GDM1 (cell line): ENCODE data around the gene PLEKHG4.

Experiments
- DNase-seq: peaks from one replicate; lab custom pipeline; 2025; lab: John Stamatoyannopoulos, UW

The PLEKHG4 gene

GRCh38 chr16:67284699-67285646 lies 5.6 kb downstream of the PLEKHG4 start:
- DNase-seq, result no peak

GRCh38 chr16:67286441-67287235 lies 7.3 kb downstream of the PLEKHG4 start:
- no peak for DNase-seq

GRCh38 chr16:67287960-67288359 lies 8.6 kb downstream of the PLEKHG4 start:
- DNase-seq, result no peak

GRCh38 chr16:67291461-67291860 lies 12.1 kb downstream of the PLEKHG4 start:
- no peak for DNase-seq

- no peak for DNase-seq
These were observed 14.9 kb downstream of the PLEKHG4 start for GRCh38 chr16:67294171-67294757.

- DNase-seq, result no peak
These were observed 15.6 kb downstream of the PLEKHG4 start for GRCh38 chr16:67294938-67295361.

- DNase-seq, result no peak
These were observed 17.1 kb downstream of the PLEKHG4 start for GRCh38 chr16:67296420-67296819.

GRCh38 chr16:67298277-67298676 lies 18.9 kb downstream of the PLEKHG4 start:
- no peak for DNase-seq

- no peak for DNase-seq
These were observed 19.9 kb downstream of the PLEKHG4 start for GRCh38 chr16:67299269-67299668.

- DNase-seq, result no peak
These were observed 21.9 kb downstream of the PLEKHG4 start for GRCh38 chr16:67301080-67301782.

- DNase-seq, result no peak
These were observed 22.7 kb downstream of the PLEKHG4 start for GRCh38 chr16:67302076-67302475.

- DNase-seq, result no peak
These were observed 23.6 kb downstream of the PLEKHG4 start for GRCh38 chr16:67302970-67303369.

- DNase-seq, result no peak
These were observed 24.7 kb downstream of the PLEKHG4 start for GRCh38 chr16:67304020-67304419.

GRCh38 chr16:67305216-67306071 lies 26.1 kb downstream of the PLEKHG4 start:
- DNase-seq, result no peak

GRCh38 chr16:67310561-67310960 lies 31.2 kb downstream of the PLEKHG4 start:
- DNase-seq, result no peak

GRCh38 chr16:67311607-67312488 lies 32.5 kb downstream of the PLEKHG4 start:
- DNase-seq, result no peak

GRCh38 chr16:67312719-67313118 lies 33.4 kb downstream of the PLEKHG4 start:
- DNase-seq, result no peak

- DNase-seq, result no peak
These were observed 38.5 kb downstream of the PLEKHG4 start for GRCh38 chr16:67317853-67318252.

- no peak for DNase-seq
These were observed 46.8 kb downstream of the PLEKHG4 start for GRCh38 chr16:67326115-67326471.
